HCT116 (cell line): ENCODE results near the gene LRRFIP2.

ENCODE experiments used
- EGR1 ChIP-seq: IDR thresholded peaks from 2 replicates; pipeline ENCODE4 v1.6.1; 2012; ENCODE audit warnings: low read depth
- EZH2 ChIP-seq: fragments of 200-600 bp; sonication (generic); IDR thresholded peaks from 2 replicates; pipeline ENCODE4 v1.6.1; 2017; ENCODE audit warnings: antibody characterized with exemption, mixed run types
- EZH2phosphoT487 ChIP-seq: fragments of 200-600 bp; IDR thresholded peaks from 2 replicates; pipeline ENCODE4 v1.6.1; 2018; ENCODE audit warnings: antibody characterized with exemption, borderline replicate concordance
- FOSL1 ChIP-seq: IDR thresholded peaks from 2 replicates; pipeline ENCODE4 v1.6.1; 2012; ENCODE audit warnings: low read depth
- POLR2A ChIP-seq: IDR thresholded peaks from 2 replicates; pipeline ENCODE4 v1.7.0; 2011; ENCODE audit warnings: borderline replicate concordance; ENCODE audit not compliant: insufficient read depth, insufficient read length; ENCODE audit errors: extremely low read depth
- POLR2AphosphoS5 ChIP-seq: IDR thresholded peaks from 2 replicates; pipeline ENCODE4 v1.6.1; 2011; ENCODE audit warnings: mild to moderate bottlenecking, low read depth, low read length, moderate library complexity
- RAD21 ChIP-seq: IDR thresholded peaks from 2 replicates; pipeline ENCODE4 v1.6.1; 2012; ENCODE audit warnings: low read depth, mild to moderate bottlenecking
- SP1 ChIP-seq: IDR thresholded peaks from 2 replicates; pipeline ENCODE4 v1.6.1; 2012; ENCODE audit warnings: low read depth
- SRF ChIP-seq: IDR thresholded peaks from 2 replicates; pipeline ENCODE4 v1.6.1; 2012; ENCODE audit warnings: low read depth
- YY1 ChIP-seq: IDR thresholded peaks from 2 replicates; pipeline ENCODE4 v1.6.1; 2011; ENCODE audit warnings: low read length, low read depth, moderate library complexity, mild to moderate bottlenecking; ENCODE audit not compliant: insufficient replicate concordance; ENCODE audit errors: extremely low read depth
- ZNF274 ChIP-seq: fragments of 200-500 bp; sonication (Bioruptor generic); IDR thresholded peaks from 2 replicates; pipeline ENCODE4 v1.6.1; 2014; ENCODE audit warnings: mild to moderate bottlenecking, low read depth, low read length, inconsistent platforms
- TF ChIP-seq, protein P1 (sequence below): IDR thresholded peaks from 2 replicates; pipeline ENCODE4 v1.6.1; 2012; ENCODE audit warnings: low read depth
- TF ChIP-seq, protein P2 (sequence below), 3 experiments: fragments of 200-600 bp in 1 of 3; sonication (generic) in 1 of 3; IDR thresholded peaks in 2 of 3; conservative IDR thresholded peaks in 1 of 3; 2 replicates each; pipeline ENCODE4 v1.5.1; 2012 to 2017; ENCODE audit warnings: low read depth in 2 of 3, low read length in 2 of 3, antibody characterized with exemption in 1 of 3, borderline replicate concordance in 1 of 3, control low read depth in 1 of 3, mild to moderate bottlenecking in 1 of 3, mixed read lengths in 1 of 3, mixed run types in 1 of 3, moderate library complexity in 1 of 3; ENCODE audit not compliant: insufficient read depth in 1 of 3
- TF ChIP-seq, protein P3 (sequence below): IDR thresholded peaks from 2 replicates; pipeline ENCODE4 v1.6.1; 2012

- TF ChIP-seq, protein P1, sequence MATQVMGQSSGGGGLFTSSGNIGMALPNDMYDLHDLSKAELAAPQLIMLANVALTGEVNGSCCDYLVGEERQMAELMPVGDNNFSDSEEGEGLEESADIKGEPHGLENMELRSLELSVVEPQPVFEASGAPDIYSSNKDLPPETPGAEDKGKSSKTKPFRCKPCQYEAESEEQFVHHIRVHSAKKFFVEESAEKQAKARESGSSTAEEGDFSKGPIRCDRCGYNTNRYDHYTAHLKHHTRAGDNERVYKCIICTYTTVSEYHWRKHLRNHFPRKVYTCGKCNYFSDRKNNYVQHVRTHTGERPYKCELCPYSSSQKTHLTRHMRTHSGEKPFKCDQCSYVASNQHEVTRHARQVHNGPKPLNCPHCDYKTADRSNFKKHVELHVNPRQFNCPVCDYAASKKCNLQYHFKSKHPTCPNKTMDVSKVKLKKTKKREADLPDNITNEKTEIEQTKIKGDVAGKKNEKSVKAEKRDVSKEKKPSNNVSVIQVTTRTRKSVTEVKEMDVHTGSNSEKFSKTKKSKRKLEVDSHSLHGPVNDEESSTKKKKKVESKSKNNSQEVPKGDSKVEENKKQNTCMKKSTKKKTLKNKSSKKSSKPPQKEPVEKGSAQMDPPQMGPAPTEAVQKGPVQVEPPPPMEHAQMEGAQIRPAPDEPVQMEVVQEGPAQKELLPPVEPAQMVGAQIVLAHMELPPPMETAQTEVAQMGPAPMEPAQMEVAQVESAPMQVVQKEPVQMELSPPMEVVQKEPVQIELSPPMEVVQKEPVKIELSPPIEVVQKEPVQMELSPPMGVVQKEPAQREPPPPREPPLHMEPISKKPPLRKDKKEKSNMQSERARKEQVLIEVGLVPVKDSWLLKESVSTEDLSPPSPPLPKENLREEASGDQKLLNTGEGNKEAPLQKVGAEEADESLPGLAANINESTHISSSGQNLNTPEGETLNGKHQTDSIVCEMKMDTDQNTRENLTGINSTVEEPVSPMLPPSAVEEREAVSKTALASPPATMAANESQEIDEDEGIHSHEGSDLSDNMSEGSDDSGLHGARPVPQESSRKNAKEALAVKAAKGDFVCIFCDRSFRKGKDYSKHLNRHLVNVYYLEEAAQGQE, result no peak
- TF ChIP-seq ZNF274 (no peak), YY1 (no peak), POLR2A (no peak), SP1 (no peak), EZH2phosphoT487 (no peak), FOSL1 (no peak), POLR2AphosphoS5 (no peak), SRF (no peak), EZH2 (no peak), EGR1 (no peak), RAD21 (no peak)
- TF ChIP-seq, protein P2, sequence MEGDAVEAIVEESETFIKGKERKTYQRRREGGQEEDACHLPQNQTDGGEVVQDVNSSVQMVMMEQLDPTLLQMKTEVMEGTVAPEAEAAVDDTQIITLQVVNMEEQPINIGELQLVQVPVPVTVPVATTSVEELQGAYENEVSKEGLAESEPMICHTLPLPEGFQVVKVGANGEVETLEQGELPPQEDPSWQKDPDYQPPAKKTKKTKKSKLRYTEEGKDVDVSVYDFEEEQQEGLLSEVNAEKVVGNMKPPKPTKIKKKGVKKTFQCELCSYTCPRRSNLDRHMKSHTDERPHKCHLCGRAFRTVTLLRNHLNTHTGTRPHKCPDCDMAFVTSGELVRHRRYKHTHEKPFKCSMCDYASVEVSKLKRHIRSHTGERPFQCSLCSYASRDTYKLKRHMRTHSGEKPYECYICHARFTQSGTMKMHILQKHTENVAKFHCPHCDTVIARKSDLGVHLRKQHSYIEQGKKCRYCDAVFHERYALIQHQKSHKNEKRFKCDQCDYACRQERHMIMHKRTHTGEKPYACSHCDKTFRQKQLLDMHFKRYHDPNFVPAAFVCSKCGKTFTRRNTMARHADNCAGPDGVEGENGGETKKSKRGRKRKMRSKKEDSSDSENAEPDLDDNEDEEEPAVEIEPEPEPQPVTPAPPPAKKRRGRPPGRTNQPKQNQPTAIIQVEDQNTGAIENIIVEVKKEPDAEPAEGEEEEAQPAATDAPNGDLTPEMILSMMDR (IDR thresholded peaks at IDR 0.05 in 2 of 3, conservative IDR thresholded peaks at IDR 0.05 in 1 of 3; ENCODE audit: borderline replicate concordance in 1 of 3, insufficient read depth in 1 of 3, low read depth in 2 of 3, low read length in 2 of 3), result no peak
- TF ChIP-seq, protein P3, sequence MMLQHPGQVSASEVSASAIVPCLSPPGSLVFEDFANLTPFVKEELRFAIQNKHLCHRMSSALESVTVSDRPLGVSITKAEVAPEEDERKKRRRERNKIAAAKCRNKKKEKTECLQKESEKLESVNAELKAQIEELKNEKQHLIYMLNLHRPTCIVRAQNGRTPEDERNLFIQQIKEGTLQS, result no peak
These were observed 42.6 kb downstream of the LRRFIP2 start for GRCh38 chr3:37131860-37132144.
